A549 (cell line): ENCODE results near the gene LIMS1. TPM values are rescaled to one million over a fixed set of nuclear protein-coding genes. Genes with fewer than 3 reads are reported as not detected.

Experiments used
- ATAC-seq, 2 experiments: fragments of 200-7000 bp in 1 of 2; fragments of >200 bp in 1 of 2; cut with Nextera tagmentation in 1 of 2; cut with Tn5 transposase in 1 of 2; 3 replicates each; pipeline versions ENCODE4 v1.8.0 to v1.9.1; 2018 to 2020; ENCODE audit warnings: mild to moderate bottlenecking in 1 of 2, moderate library complexity in 1 of 2
- CTCF ChIA-PET: fragments of 300-600 bp; sonication (Branson Sonifier 250); formaldehyde crosslinking; extraction: SDS; loops from one replicate; lab custom pipeline; 2021; ENCODE audit warnings: antibody characterized with exemption, inconsistent platforms; lab: Yijun Ruan, JAX
- POLR2A ChIA-PET: fragments of 350-600 bp; formaldehyde crosslinking; extraction: SDS; loops from one replicate; lab custom pipeline; 2021; ENCODE audit warnings: antibody characterized with exemption, inconsistent platforms; lab: Yijun Ruan, JAX
- DNase-seq, 2 experiments: peaks; one replicate each; pipeline versions ENCODE4 v3.0.0 to v3.0.0-alpha.2; 2011 to 2016; ENCODE audit warnings: low read depth in 1 of 2, low spot score in 1 of 2
- FAIRE-seq: peaks from 2 replicates; lab custom pipeline; 2011; peaks lifted over from hg19 to GRCh38; lab: Jason Lieb, UNC
- H3K27ac ChIP-seq, 2 experiments: fragments of >200 bp; sonication (Bioruptor Twin); formaldehyde crosslinking; 3 replicates each; pipeline ENCODE4 v1.5.1; 2016 to 2017
- H3K4me1 ChIP-seq: fragments of >200 bp; sonication (Bioruptor Twin); formaldehyde crosslinking; 3 replicates; pipeline ENCODE4 v1.6.1; 2016
- H3K4me2 ChIP-seq: fragments of >200 bp; sonication (Bioruptor Twin); formaldehyde crosslinking; 3 replicates; pipeline ENCODE4 v1.6.1; 2016
- H3K4me3 ChIP-seq: fragments of >200 bp; sonication (Bioruptor Twin); formaldehyde crosslinking; 3 replicates; pipeline ENCODE4 v1.5.1; 2016
- H3K9me3 ChIP-seq: fragments of >200 bp; sonication (Bioruptor Twin); formaldehyde crosslinking; 3 replicates; pipeline ENCODE4 v1.6.1; 2016
- CEBPB ChIP-seq, 2 experiments: fragments of >200 bp in 1 of 2; sonication (Bioruptor Twin) in 1 of 2; formaldehyde crosslinking in 1 of 2; IDR thresholded peaks; 2 replicates each; pipeline ENCODE4 v1.6.1; 2012 to 2016
- CHD2 ChIP-seq: fragments of 150-350 bp; IDR thresholded peaks from 2 replicates; pipeline ENCODE4 v1.6.1; 2014; ENCODE audit warnings: low read length; ENCODE audit not compliant: partially characterized antibody
- CHD4 ChIP-seq: fragments of 200-600 bp; sonication (generic); IDR thresholded peaks from 2 replicates; pipeline ENCODE4 v1.6.1; 2016; ENCODE audit warnings: antibody characterized with exemption, mild to moderate bottlenecking, borderline replicate concordance
- EHF ChIP-seq: fragments of 250-450 bp; sonication (Bioruptor Pico); IDR thresholded peaks from 2 replicates; pipeline ENCODE4 v1.5.0; 2020; ENCODE audit warnings: mild to moderate bottlenecking
- EHMT2 ChIP-seq: fragments of 200-600 bp; sonication (generic); IDR thresholded peaks from 2 replicates; pipeline ENCODE4 v1.6.1; 2016; ENCODE audit warnings: antibody characterized with exemption, low read depth, mild to moderate bottlenecking, moderate library complexity
- EP300 ChIP-seq, 2 experiments: fragments of >200 bp; sonication (Bioruptor Twin); formaldehyde crosslinking; IDR thresholded peaks; 2 replicates in 1 of 2; 3 replicates in 1 of 2; pipeline ENCODE4 v1.6.1; 2016 to 2017
- ESRRA ChIP-seq: fragments of 150-350 bp; IDR thresholded peaks from 2 replicates; pipeline ENCODE4 v1.6.1; 2014; ENCODE audit warnings: mild to moderate bottlenecking, low read length, borderline replicate concordance
- FOSB ChIP-seq: fragments of 250-450 bp; sonication (Bioruptor Pico); IDR thresholded peaks from 2 replicates; pipeline ENCODE4 v1.5.0; 2020; ENCODE audit warnings: mild to moderate bottlenecking, moderate library complexity
- HOXB5 ChIP-seq: fragments of 250-450 bp; sonication (Bioruptor Pico); IDR thresholded peaks from 2 replicates; pipeline ENCODE4 v1.5.0; 2020; ENCODE audit warnings: mild to moderate bottlenecking, moderate library complexity
- KDM1A ChIP-seq: fragments of 200-600 bp; sonication (generic); IDR thresholded peaks from 2 replicates; pipeline ENCODE4 v1.6.1; 2016; ENCODE audit warnings: low read depth, mild to moderate bottlenecking
- MAFK ChIP-seq: fragments of 450-650 bp; IDR thresholded peaks from 2 replicates; pipeline ENCODE4 v1.6.1; 2014; ENCODE audit not compliant: partially characterized antibody
- MAZ ChIP-seq: fragments of 150-350 bp; IDR thresholded peaks from 2 replicates; pipeline ENCODE4 v1.6.1; 2014; ENCODE audit warnings: antibody characterized with exemption, low read depth, low read length, borderline replicate concordance
- MYC ChIP-seq: IDR thresholded peaks from 2 replicates; pipeline ENCODE4 v1.6.1; 2012; ENCODE audit warnings: mild to moderate bottlenecking, inconsistent platforms, low read length, improper control_type of control experiment, borderline replicate concordance
- NFE2L2 ChIP-seq: fragments of 150-350 bp; conservative IDR thresholded peaks from 2 replicates; pipeline ENCODE4 v1.6.1; 2014; ENCODE audit warnings: low read length
- PHF8 ChIP-seq: fragments of 200-600 bp; sonication (generic); IDR thresholded peaks from 2 replicates; pipeline ENCODE4 v1.6.1; 2016; ENCODE audit warnings: low read depth, mild to moderate bottlenecking, antibody characterized with exemption, moderate library complexity, borderline replicate concordance
- POLR2AphosphoS2 ChIP-seq: conservative IDR thresholded peaks from 2 replicates; pipeline ENCODE4 v1.6.1; 2012; ENCODE audit warnings: low read length, improper control_type of control experiment, inconsistent platforms
- RAD21 ChIP-seq, 2 experiments: fragments of >200 bp in 1 of 2; sonication (Bioruptor Twin) in 1 of 2; formaldehyde crosslinking in 1 of 2; IDR thresholded peaks in 1 of 2; conservative IDR thresholded peaks in 1 of 2; 2 replicates in 1 of 2; 3 replicates in 1 of 2; pipeline ENCODE4 v1.6.1; 2012 to 2018; ENCODE audit warnings: inconsistent platforms in 1 of 2
- RARB ChIP-seq: fragments of 250-450 bp; sonication (Bioruptor Pico); IDR thresholded peaks from 2 replicates; pipeline ENCODE4 v1.8.0; 2021; ENCODE audit warnings: mild to moderate bottlenecking, moderate library complexity
- SMC3 ChIP-seq: fragments of >200 bp; sonication (Bioruptor Twin); formaldehyde crosslinking; IDR thresholded peaks from 3 replicates; pipeline ENCODE4 v1.6.1; 2018; ENCODE audit warnings: inconsistent platforms
- ZFP36 ChIP-seq: fragments of 450-650 bp; IDR thresholded peaks from 2 replicates; pipeline ENCODE4 v1.6.1; 2014; ENCODE audit warnings: borderline replicate concordance; ENCODE audit not compliant: partially characterized antibody
- ZSCAN20 ChIP-seq: fragments of 250-450 bp; sonication (Bioruptor Pico); IDR thresholded peaks from 2 replicates; pipeline ENCODE4 v1.8.0; 2022; ENCODE audit warnings: mild to moderate bottlenecking, moderate library complexity
- WGBS: methylation state at CpG from one replicate; pipeline ENCODE4 v1.1.6; 2017; ENCODE audit errors: missing lambda C conversion rate; 5-methylcytosine and 5-hydroxymethylcytosine counted together
- polyA plus RNA-seq, 4 experiments: library from polyadenylated mRNA; depleted of rRNA in 3 of 4; stranded (reverse); fragments of >200 nt; fragmentation: RNase III in 1 of 4; extraction: RNeasy Plus Mini Kit Qiagen cat#74134 plus additional on column Dnase treatment in 1 of 4; gene quantifications; 2 replicates in 3 of 4; 3 replicates in 1 of 4; pipeline ENCODE4 v1.2.3, GENCODE V29; 2011 to 2017
- TF ChIP-seq, protein P1 (sequence below): IDR thresholded peaks from 2 replicates; pipeline ENCODE4 v1.6.1; 2012
- TF ChIP-seq, protein P2 (sequence below): fragments of 250-450 bp; sonication (Bioruptor Pico); IDR thresholded peaks from 2 replicates; pipeline ENCODE4 v1.5.0; 2020; ENCODE audit warnings: low read depth, mild to moderate bottlenecking, moderate library complexity
- TF ChIP-seq, protein P3 (sequence below): IDR thresholded peaks from 2 replicates; pipeline ENCODE4 v1.6.1; 2012; ENCODE audit warnings: low read depth, borderline replicate concordance
- TF ChIP-seq, protein P4 (sequence below): fragments of >200 bp; sonication (Bioruptor Twin); formaldehyde crosslinking; IDR thresholded peaks from 3 replicates; pipeline ENCODE4 v1.6.1; 2016
- TF ChIP-seq, protein P5 (sequence below): IDR thresholded peaks from 2 replicates; pipeline ENCODE4 v1.6.1; 2012

The LIMS1 gene
- polyA plus RNA-seq, 2 of the 4 experiments (the other 2 are of a cell fraction), result 40.0 to 94.1 TPM

DNA sequence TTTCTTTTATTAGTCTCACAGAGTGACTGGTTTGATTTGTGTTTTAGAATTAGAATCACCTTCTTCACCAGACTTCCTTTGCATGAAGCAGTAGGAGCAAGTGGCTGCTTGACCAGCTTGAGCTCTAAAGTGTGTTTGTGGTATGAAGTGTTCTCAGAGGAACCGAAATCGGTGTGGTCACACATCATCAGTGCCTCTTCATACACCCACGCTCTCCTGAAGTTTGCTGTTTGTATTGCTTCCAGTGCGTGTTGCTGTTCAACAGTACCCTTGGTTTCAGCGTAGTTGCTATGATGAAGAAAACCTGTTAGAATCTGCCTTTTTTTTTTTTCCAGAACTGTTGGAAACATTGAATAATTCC, 77.9 kb downstream of the LIMS1 start:
- CTCF ChIA-PET, result interaction anchor here (1.3 to 5.8 kb wide), 2 partner anchors 9 to 25 kb away, joined by 3 to 52 read pairs; no protein-coding TSS in a partner anchor
- ATAC-seq, result no peak
- POLR2A ChIA-PET, result no interaction called here
- Histone ChIP-seq H3K27ac (no peak overlapping the region), H3K4me3 (no peak overlapping the region), H3K4me1 (peaks cover 22% of the 10 kb centered on the region), H3K4me2 (no peak overlapping the region), H3K9me3 (no peaks in the 10 kb centered on the region)
- DNase-seq, result no peak
- no peak for TF ChIP-seq EHF (CRISPR knock-in tag)
- TF ChIP-seq EHMT2, result no peak
- TF ChIP-seq ESRRA, result no peak
- TF ChIP-seq POLR2AphosphoS2, result no peak
- TF ChIP-seq MAFK, result no peak
- TF ChIP-seq, protein P1, sequence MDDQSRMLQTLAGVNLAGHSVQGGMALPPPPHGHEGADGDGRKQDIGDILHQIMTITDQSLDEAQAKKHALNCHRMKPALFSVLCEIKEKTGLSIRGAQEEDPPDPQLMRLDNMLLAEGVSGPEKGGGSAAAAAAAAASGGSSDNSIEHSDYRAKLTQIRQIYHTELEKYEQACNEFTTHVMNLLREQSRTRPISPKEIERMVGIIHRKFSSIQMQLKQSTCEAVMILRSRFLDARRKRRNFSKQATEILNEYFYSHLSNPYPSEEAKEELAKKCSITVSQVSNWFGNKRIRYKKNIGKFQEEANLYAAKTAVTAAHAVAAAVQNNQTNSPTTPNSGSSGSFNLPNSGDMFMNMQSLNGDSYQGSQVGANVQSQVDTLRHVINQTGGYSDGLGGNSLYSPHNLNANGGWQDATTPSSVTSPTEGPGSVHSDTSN, result no peak
- no peak for TF ChIP-seq CHD2
- no peak for TF ChIP-seq MAZ
- TF ChIP-seq, protein P2, sequence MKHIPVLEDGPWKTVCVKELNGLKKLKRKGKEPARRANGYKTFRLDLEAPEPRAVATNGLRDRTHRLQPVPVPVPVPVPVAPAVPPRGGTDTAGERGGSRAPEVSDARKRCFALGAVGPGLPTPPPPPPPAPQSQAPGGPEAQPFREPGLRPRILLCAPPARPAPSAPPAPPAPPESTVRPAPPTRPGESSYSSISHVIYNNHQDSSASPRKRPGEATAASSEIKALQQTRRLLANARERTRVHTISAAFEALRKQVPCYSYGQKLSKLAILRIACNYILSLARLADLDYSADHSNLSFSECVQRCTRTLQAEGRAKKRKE (CRISPR knock-in tag), result no peak
- TF ChIP-seq, protein P3, sequence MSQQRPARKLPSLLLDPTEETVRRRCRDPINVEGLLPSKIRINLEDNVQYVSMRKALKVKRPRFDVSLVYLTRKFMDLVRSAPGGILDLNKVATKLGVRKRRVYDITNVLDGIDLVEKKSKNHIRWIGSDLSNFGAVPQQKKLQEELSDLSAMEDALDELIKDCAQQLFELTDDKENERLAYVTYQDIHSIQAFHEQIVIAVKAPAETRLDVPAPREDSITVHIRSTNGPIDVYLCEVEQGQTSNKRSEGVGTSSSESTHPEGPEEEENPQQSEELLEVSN, result no peak
- no peak for TF ChIP-seq NFE2L2
- 94% methylated on average over 5 of the region's 5 CpGs for WGBS
- no peak for FAIRE-seq

DNA sequence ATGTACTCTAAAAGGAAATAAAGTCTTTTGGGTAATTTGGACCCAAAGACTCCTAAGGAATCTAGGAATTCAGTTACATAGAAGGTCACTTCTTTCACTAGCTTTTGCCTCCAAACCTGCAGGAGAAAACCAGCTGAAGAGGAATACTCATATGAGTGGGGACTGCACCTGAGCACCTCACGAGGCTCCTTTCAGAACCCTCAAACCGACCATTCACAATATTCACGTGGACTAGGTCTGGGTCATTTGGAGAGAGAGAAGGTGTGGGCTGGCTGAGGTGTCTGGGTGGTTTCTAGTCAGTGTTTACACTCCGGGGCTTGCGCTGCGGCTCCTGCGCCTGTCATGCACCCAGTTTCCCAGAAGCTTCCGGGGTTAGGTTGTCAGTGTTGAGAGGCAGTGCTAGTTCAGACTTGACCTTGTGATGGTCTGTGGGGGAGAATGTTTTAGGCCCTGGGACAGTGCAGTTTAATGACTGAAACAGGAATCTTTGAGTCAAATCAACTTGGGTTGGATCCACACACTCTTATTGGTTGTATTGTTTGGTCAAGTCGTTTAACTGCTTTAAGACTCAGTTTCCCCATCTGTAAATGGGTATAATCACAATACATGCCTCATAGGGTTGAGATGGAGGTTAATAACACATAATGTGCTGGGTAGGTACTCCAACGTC, 78.4 kb downstream of the LIMS1 start:
- Histone ChIP-seq H3K27ac (no peak overlapping the region), H3K4me3 (no peak overlapping the region), H3K4me1 (peaks cover 28% of the 10 kb centered on the region), H3K4me2 (no peak overlapping the region), H3K9me3 (no peaks in the 10 kb centered on the region)
- ChIA-PET CTCF (interaction anchor here (1.1 to 5.8 kb wide), 5 partner anchors 8 to 360 kb away, joined by 3 to 52 read pairs (median 3); no protein-coding TSS in a partner anchor), POLR2A (no interaction called here)
- DNase-seq (no peak), ATAC-seq (no peak), FAIRE-seq (no peak)
- WGBS, result 85% methylated on average over 10 of the region's 10 CpGs
- TF ChIP-seq RAD21 (conservative IDR thresholded peaks at IDR 0.05 in 1 of 2, IDR thresholded peaks at IDR 0.05 in 1 of 2), result no peak
- no peak for TF ChIP-seq RARB (CRISPR knock-in tag)
- no peak for TF ChIP-seq PHF8
- no peak for TF ChIP-seq FOSB (CRISPR knock-in tag)

DNA sequence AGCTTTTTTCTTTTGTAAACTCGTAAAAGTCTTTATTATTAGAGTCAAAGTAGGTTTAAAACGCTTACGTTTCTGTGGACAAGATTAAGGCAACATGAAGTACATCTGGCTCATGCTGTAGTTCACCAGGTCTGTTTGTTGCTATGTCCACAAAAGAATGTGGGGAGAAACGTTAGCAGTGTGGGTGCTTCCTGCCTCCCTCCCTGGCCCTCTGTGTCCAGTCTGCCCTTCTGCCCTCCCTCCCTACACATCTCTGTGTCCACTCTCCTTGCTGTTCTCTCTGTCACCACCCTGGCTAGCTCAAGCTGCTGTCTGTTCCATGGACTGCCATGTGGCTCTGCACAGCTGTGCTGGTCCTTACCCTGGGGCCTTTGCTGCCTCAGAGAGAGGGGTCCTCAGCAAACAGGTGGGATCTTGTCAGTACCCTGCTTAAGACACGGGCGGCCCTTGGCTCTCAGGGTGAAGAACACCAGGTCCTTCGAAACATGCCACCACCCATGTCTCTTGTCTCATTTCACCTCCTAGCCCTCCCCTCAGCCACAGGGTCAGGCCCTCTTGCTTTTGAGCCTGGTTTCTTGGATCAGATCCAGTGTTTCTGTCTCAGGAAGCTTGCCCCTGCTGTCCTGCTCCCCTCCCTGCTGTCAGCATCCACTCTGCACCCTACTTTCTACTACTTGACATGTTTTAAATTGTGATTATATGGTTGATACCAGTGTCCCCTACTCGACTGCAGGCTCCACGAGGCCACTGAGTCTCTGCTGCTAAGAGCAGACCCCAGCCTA, 79.2 kb downstream of the LIMS1 start:
- FAIRE-seq (no peak), ATAC-seq (peak; percentile 51 to 57; a peak in 4 of 6 replicates), DNase-seq (no peak)
- POLR2A ChIA-PET, result no interaction called here
- peaks cover 36% of the 10 kb centered on the region for H3K4me1 ChIP-seq
- WGBS, result 76% methylated on average over 9 of the region's 9 CpGs
- H3K9me3 ChIP-seq, result no peaks in the 10 kb centered on the region
- no peak overlapping the region for H3K4me2 ChIP-seq
- CTCF ChIA-PET, result interaction anchor here (1.1 to 5.8 kb wide), 7 partner anchors 8 to 360 kb away, joined by 3 to 52 read pairs (median 5); no protein-coding TSS in a partner anchor
- H3K4me3 ChIP-seq, result no peak overlapping the region
- H3K27ac ChIP-seq, result 0 out of 6 replicates have a peak overlapping the region, but pooled peaks of 1 of the 2 experiments have one; percentile 25
- TF ChIP-seq ESRRA (no peak), CEBPB (IDR thresholded peaks at IDR 0.05) (no peak), SMC3 (no peak), KDM1A (no peak), EP300 (IDR thresholded peaks at IDR 0.05) (no peak), CHD4 (no peak), MYC (no peak), ZFP36 (no peak), ZSCAN20 (no peak), HOXB5 (CRISPR knock-in tag) (no peak)
- TF ChIP-seq, protein P3, result no peak
- TF ChIP-seq, protein P4, sequence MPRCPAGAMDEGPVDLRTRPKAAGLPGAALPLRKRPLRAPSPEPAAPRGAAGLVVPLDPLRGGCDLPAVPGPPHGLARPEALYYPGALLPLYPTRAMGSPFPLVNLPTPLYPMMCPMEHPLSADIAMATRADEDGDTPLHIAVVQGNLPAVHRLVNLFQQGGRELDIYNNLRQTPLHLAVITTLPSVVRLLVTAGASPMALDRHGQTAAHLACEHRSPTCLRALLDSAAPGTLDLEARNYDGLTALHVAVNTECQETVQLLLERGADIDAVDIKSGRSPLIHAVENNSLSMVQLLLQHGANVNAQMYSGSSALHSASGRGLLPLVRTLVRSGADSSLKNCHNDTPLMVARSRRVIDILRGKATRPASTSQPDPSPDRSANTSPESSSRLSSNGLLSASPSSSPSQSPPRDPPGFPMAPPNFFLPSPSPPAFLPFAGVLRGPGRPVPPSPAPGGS, result no peak
- TF ChIP-seq, protein P5, sequence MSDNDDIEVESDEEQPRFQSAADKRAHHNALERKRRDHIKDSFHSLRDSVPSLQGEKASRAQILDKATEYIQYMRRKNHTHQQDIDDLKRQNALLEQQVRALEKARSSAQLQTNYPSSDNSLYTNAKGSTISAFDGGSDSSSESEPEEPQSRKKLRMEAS, result no peak
- TF ChIP-seq, protein P1, result no peak
